GM12874 (cell line): ENCODE data around the gene GRIA3.

ENCODE experiments used
- CTCF ChIP-seq: IDR thresholded peaks from 2 replicates; pipeline ENCODE4 v1.5.1; 2011; ENCODE audit warnings: low read depth, mild to moderate bottlenecking, control low read depth, low read length, moderate library complexity; ENCODE audit not compliant: insufficient read depth

The GRIA3 gene

GRCh38 chrX:123190096-123190495, 6.0 kb downstream of the GRIA3 start:
- no peak for TF ChIP-seq CTCF

- no peak for TF ChIP-seq CTCF
Measured at GRCh38 chrX:123193101-123193500, 9.0 kb downstream of the GRIA3 start.

GRCh38 chrX:123199338-123199737, 15.3 kb downstream of the GRIA3 start:
- TF ChIP-seq CTCF, result no peak

- TF ChIP-seq CTCF, result no peak
Measured at GRCh38 chrX:123201720-123202119, 17.6 kb downstream of the GRIA3 start.

GRCh38 chrX:123202523-123202922, 18.4 kb downstream of the GRIA3 start:
- TF ChIP-seq CTCF, result no peak

GRCh38 chrX:123203772-123204171, 19.7 kb downstream of the GRIA3 start:
- no peak for TF ChIP-seq CTCF

- no peak for TF ChIP-seq CTCF
Measured at GRCh38 chrX:123206176-123206575, 22.1 kb downstream of the GRIA3 start.

GRCh38 chrX:123210252-123210651, 26.2 kb downstream of the GRIA3 start:
- no peak for TF ChIP-seq CTCF
